ENCODE results near the gene DMP1.

DNA sequence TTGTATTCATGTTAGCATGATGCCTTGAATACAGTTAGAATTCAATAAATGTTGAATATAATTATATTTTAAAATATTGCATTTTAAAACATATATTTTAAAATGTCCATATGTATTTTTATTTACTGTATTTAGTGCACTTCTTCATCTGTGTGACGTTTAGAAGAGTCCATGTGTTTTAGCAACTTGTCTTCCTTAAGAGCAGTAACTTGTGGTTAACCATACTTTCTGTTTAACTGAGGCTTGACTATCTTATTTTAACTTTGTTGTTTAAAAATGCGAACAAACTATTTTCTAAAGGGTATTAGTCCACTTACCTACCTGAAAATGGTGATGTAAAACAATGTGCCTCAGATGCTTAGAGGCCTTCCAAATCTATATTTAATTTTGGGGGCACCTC is 858 bp downstream of the DMP1 start:
- no peak for TF ChIP-seq CTCF (IDR thresholded peaks at IDR 0.05)
- TF ChIP-seq POLR2A (IDR thresholded peaks at IDR 0.05): no peak

Measured in testis (tissue), 2 donors.